Measurements from ENCODE around the gene ANKS1B.

GRCh38 chr12:99670635-99671034 lies 314.1 kb downstream of the ANKS1B start:
- no peak for TF ChIP-seq POLR2A (IDR thresholded peaks at IDR 0.05)
- TF ChIP-seq, protein P1, sequence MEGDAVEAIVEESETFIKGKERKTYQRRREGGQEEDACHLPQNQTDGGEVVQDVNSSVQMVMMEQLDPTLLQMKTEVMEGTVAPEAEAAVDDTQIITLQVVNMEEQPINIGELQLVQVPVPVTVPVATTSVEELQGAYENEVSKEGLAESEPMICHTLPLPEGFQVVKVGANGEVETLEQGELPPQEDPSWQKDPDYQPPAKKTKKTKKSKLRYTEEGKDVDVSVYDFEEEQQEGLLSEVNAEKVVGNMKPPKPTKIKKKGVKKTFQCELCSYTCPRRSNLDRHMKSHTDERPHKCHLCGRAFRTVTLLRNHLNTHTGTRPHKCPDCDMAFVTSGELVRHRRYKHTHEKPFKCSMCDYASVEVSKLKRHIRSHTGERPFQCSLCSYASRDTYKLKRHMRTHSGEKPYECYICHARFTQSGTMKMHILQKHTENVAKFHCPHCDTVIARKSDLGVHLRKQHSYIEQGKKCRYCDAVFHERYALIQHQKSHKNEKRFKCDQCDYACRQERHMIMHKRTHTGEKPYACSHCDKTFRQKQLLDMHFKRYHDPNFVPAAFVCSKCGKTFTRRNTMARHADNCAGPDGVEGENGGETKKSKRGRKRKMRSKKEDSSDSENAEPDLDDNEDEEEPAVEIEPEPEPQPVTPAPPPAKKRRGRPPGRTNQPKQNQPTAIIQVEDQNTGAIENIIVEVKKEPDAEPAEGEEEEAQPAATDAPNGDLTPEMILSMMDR (IDR thresholded peaks at IDR 0.05), result no peak
